Regular cardiac myocyte (primary cell): ENCODE measurements around the gene GK. TPM values are rescaled to one million over a fixed set of nuclear protein-coding genes. Genes with fewer than 3 reads are reported as not detected.

Experiments used
- total RNA-seq: library from RNA; depleted of rRNA; stranded (reverse); fragments of >200 nt; gene quantifications from 2 replicates; pipeline ENCODE4 v1.2.3, GENCODE V29; 2014

GK gene
- total RNA-seq, result 10.7 and 15.5 TPM in 2 replicates

DNA sequence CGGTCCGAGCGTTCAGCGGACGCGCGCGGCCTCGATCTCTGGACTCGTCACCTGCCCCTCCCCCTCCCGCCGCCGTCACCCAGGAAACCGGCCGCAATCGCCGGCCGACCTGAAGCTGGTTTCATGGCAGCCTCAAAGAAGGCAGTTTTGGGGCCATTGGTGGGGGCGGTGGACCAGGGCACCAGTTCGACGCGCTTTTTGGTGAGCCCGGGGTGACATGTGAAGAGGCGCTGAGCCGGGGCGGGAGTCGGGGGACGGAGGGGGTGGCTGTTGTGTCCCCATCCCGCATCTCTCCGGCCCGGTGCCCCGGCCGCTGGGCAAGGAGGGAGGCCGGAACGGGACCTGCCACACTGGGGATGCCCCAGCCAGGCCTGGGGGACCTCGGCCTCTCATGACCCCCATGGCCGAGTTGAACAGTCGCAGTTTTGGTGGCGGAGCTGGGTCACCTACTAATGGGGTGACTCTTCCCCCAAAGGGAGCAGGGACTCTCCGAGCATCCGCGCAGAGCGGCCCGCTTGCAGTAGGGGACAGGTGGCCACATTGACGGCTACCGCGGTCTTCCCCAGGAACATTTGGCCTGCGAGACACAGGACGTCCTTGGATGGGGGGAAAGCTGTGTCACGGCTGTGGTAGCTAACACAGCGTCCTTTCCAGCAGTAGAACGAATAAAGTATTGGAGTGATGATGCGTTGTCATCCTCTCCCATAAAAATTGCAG lies at the start of gene GK:
Gene GK (plus strand): TSS at position 9 of the 717 bp plus-strand sequence. CDS start 115 bp downstream, at position 124.

Other genes with a start within 250 kb of the GK start
- gene TASL, start 75.7 kb upstream of the GK start, total RNA-seq, result not detected in 2 replicates
- gene TAB3, start 235.8 kb downstream of the GK start, total RNA-seq, result 5.2 and 9.9 TPM in 2 replicates